ENCODE measurements around the gene PER2.

PER2 gene

DNA sequence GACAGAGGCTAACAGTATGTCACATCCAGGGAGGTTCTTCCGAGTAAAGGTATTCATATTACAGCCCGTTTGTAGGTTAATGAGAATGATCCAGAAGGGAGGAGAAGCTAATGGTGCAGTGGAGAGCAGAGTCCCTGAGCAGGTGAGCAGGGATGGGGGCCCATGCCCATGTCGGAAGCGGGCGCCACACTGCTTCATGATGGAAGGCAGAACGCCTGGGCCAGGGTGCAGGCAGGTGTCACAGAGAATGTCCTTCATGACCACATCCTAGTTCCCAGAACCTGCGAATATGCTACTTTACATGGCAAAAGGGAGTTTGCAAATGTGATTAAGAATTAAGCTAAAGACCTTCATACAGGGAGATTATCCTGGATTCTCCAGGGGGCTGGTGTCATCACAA, 52.6 kb downstream of the PER2 start:
- no peak for DNase-seq (ENCODE audit: low read depth)
- TF ChIP-seq, protein P1, sequence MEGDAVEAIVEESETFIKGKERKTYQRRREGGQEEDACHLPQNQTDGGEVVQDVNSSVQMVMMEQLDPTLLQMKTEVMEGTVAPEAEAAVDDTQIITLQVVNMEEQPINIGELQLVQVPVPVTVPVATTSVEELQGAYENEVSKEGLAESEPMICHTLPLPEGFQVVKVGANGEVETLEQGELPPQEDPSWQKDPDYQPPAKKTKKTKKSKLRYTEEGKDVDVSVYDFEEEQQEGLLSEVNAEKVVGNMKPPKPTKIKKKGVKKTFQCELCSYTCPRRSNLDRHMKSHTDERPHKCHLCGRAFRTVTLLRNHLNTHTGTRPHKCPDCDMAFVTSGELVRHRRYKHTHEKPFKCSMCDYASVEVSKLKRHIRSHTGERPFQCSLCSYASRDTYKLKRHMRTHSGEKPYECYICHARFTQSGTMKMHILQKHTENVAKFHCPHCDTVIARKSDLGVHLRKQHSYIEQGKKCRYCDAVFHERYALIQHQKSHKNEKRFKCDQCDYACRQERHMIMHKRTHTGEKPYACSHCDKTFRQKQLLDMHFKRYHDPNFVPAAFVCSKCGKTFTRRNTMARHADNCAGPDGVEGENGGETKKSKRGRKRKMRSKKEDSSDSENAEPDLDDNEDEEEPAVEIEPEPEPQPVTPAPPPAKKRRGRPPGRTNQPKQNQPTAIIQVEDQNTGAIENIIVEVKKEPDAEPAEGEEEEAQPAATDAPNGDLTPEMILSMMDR (conservative IDR thresholded peaks at IDR 0.05; ENCODE audit: control insufficient read depth, insufficient read depth, low read depth, low read length): no peak
- no peak overlapping the region for H3K4me3 ChIP-seq (ENCODE audit: control insufficient read depth, low read depth, low read length)

DNA sequence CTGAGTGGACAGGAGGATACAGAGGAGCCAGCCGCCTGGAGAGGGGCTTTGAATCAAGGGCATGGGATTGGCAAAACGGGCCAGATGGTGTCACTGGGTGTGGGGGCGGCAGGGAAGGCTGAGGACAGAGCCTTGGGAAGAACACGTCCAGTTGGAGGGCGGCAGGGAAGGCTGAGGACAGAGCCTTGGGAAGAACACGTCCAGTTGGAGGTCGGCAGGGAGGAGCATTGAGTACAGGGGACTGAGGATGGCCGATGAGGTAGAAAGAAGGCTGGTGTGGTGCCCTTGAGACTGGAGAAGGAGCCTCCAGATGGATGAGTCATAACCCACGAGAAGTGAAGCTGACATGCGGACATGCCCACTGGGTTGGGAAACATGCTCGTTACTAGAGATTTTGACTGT, 53.1 kb downstream of the PER2 start:
- TF ChIP-seq, protein P1 (conservative IDR thresholded peaks at IDR 0.05; ENCODE audit: control insufficient read depth, insufficient read depth, low read depth, low read length): no peak
- DNase-seq (ENCODE audit: low read depth): peak; percentile 34
- no peak overlapping the region for H3K4me3 ChIP-seq (ENCODE audit: control insufficient read depth, low read depth, low read length)

DNA sequence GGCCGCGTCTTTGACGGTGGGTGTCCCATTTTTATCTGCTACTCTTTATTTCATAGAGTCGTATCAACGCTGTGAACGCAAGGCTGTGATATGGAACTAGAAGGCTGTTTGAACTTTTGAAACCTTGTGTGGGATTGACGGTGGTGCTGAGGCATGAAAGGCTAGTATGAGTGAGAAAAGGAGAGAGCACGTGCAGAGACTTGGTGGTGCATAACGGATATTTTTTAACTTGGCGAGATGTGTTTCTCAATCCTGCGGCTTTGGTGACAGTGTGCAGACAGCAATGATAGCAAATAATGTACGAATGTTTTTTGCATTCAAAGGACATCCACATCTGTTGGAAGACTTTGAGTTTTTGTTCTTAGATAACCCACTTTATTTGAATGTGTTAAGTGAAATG, 54.8 kb downstream of the PER2 start:
- H3K4me3 ChIP-seq (ENCODE audit: control insufficient read depth, low read depth, low read length): no peak overlapping the region
- no peak for DNase-seq (ENCODE audit: low read depth)
- TF ChIP-seq, protein P1 (conservative IDR thresholded peaks at IDR 0.05; ENCODE audit: control insufficient read depth, insufficient read depth, low read depth, low read length): no peak

DNA sequence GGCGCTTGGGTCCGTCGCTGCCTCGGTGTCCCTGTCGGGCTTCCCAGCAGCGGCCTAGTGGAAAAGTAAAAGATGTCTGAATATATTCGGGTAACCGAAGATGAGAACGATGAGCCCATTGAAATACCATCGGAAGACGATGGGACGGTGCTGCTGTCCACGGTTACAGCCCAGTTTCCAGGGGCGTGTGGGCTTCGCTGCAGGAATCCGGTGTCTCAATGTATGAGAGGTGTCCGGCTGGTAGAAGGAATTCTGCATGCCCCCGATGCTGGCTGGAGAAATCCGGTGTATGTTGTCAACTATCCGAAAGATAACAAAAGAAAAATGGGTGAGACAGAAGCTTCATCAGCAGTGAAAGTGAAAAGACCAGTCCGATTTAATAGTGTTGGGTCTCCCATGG, 56.6 kb downstream of the PER2 start:
- TF ChIP-seq, protein P1 (conservative IDR thresholded peaks at IDR 0.05; ENCODE audit: control insufficient read depth, insufficient read depth, low read depth, low read length): no peak
- no peak for DNase-seq (ENCODE audit: low read depth)
- H3K4me3 ChIP-seq (ENCODE audit: control insufficient read depth, low read depth, low read length): no peak overlapping the region

DNA sequence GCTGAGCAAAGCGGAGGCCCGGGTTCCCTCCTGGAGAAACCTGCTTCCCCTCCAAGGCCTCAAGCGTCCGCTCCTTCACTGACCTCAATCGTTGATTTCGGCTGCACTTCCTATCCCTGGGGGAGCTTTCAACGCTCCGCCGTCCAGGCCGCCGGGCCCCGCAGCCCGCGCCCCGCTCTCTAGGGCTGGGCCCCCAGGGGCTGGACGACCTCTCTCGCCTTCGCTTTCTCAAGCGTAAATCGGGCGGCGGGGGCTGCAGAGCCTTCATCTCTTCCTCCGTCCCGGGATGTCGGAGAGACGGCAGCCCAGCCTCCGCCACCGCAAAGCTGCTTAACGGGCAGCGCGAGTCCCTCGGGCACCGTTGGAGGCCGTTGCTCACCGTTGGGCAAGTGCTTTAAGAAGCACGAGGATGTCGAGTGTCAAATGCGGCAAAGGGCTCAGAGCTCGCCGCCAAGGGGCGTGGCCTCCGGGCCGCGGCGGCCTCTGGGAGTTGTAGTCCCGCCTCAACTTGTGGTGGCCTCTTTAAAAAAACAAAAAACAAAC, 57.1 kb downstream of the PER2 start:
- peak; percentile 70 for DNase-seq (ENCODE audit: low read depth)
- peak overlapping the region; percentile 29 for H3K4me3 ChIP-seq (ENCODE audit: control insufficient read depth, low read depth, low read length)
- TF ChIP-seq, protein P1 (conservative IDR thresholded peaks at IDR 0.05; ENCODE audit: control insufficient read depth, insufficient read depth, low read depth, low read length): no peak

DNA sequence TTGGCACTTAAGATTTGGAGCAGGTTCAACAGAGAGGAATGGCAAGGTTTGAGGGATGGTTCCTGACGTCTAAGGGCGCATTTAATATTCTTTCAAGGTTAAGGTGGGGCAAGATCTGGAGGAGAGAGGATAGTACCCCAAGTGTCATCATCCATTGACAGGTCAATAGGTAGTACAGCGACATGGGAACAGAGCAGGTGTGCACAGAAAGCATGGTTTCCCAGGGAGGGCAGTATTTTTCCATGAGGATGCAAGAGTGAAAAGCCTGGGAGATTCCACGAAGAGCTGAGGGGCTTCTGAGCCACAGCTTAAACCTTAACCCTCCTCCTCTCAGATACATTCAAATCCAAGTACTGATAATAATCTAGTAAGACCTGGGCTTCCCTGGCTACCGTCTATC, 57.7 kb downstream of the PER2 start:
- TF ChIP-seq, protein P1 (conservative IDR thresholded peaks at IDR 0.05; ENCODE audit: control insufficient read depth, insufficient read depth, low read depth, low read length): no peak
- H3K4me3 ChIP-seq (ENCODE audit: control insufficient read depth, low read depth, low read length): no peak overlapping the region
- DNase-seq (ENCODE audit: low read depth): no peak

DNA sequence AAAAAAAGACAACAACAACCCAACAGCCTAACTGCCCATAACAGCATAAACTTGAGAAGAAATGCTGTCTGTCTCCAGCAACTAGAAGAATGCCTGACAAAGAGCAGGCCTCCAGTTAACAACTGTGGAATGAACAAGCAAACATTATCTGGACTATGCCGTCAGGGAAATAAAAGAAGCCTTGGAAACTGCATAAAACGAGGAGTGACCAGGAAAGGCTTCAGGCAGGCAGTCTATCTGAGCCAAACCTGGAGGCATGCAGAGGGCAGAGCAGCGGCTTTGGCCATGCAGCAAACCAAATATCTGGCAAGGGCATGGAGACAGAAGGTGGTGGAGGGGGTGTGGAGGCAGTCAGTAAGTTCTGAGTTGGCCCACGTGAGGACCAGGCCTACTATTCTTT, 59.7 kb downstream of the PER2 start:
- DNase-seq (ENCODE audit: low read depth): no peak

More for the DNA sequence above, 59.7 kb downstream of the PER2 start:
- TF ChIP-seq, protein P1 (conservative IDR thresholded peaks at IDR 0.05; ENCODE audit: control insufficient read depth, insufficient read depth, low read depth, low read length): no peak
- H3K4me3 ChIP-seq (ENCODE audit: control insufficient read depth, low read depth, low read length): no peak overlapping the region

All from fibroblast of mammary gland (primary cell).